GM21515 (cell line): ENCODE data around the gene TGFB1I1.
"Not testable (repeated sequence)": the region's sequence is repeated elsewhere in the genome, so short reads cannot be mapped to it uniquely, and the experiment has no call there.

Experiments used
- ATAC-seq: cut with Tn5 transposase; IDR thresholded peaks from one replicate; pipeline ENCODE4 v1.9.1; 2021; ENCODE audit not compliant: unreplicated experiment

The TGFB1I1 gene

DNA sequence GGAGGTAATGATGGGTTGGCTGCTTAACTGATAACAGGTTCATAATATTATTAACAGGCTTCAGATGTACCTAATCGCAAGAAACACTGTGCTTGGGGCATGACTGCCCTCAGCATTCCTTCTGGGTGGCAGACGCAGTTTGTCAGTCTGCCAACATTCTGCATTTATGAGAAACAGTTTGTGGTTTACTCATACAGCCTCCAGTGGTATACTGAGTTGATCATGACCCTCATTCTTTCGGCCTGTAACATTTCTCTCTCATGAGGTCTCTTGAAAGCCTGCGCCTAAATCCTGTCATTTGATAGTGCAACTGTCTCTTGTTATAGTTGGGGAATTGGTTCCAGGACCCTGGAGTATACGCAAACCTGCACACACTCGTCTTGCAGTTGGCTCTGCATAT, 41.2 kb downstream of the TGFB1I1 start:
- ATAC-seq: no peak

- ATAC-seq: no peak
Observed at GRCh38 chr16:31513884-31514283, 41.9 kb downstream of the TGFB1I1 start.

DNA sequence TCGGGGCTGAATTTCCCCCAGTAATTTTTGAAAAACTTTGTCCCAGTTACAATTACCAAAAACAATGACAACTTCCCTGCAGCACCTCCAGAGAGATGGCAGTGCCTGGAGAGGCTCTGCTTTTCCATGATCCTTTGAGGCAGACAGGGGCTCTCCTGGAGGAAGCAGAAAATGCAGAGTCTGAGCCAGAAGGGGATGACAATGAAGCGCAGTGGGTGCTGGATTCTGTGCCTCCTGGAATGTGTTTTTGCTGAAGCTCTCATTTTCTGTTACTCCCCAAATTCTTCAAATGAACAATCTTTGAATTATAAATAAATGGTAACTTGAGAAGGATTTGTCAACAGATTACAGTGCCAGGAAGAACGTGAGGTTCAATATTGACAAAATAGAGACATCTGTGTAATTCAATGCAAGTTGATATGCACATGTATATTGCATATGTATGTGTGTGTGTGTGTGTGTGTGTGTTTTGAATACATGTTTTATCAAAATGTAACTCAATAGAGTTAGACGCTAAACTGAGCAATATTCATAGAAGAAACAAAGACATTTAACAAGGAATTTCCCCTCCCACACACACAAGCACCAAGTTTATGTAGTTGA, 45.9 kb downstream of the TGFB1I1 start:
- ATAC-seq: no peak

- no peak for ATAC-seq
Observed at GRCh38 chr16:31519759-31520431, 47.9 kb downstream of the TGFB1I1 start.

DNA sequence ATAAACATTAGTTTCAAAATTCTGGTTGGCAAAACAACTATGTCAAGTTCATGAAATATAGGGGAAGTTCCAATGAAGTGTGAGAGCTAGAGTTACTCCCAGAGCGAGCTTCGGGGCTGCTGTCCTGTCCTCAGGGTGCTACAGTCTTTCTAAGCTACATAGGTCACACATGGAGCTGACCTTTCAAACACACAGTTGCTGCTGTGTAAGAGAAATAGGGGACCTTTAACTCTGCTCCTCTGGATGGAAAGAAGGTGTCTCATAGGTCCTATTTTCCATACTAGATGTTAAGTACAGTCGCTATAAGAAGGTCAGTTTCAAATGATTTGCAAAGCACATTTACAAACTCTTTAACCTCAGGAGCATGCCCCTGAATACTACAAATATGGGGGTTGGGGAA, 49.4 kb downstream of the TGFB1I1 start:
- ATAC-seq: no peak

DNA sequence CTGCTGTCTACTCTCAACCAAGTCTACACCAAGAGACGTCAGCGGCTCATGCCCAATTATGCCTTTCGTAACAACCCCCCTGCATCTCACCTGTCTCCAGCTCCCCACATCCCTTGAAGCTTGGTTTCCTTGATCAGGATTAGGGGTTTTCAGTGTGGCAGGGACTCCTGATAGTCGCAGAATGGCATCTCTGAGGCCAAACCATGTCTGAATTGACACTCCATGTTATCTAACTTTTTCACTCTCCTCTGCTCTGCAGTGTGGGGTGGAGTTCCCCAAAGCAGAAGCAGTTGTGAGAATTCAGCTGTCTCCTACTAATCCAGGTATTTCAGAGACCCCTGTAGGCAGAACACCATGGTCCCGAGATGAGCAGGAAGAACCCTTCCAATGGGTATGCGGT, 50.1 kb downstream of the TGFB1I1 start:
- ATAC-seq: no peak

- not testable (repeated sequence) for ATAC-seq
Observed at GRCh38 chr16:31523768-31524167, 51.8 kb downstream of the TGFB1I1 start.

DNA sequence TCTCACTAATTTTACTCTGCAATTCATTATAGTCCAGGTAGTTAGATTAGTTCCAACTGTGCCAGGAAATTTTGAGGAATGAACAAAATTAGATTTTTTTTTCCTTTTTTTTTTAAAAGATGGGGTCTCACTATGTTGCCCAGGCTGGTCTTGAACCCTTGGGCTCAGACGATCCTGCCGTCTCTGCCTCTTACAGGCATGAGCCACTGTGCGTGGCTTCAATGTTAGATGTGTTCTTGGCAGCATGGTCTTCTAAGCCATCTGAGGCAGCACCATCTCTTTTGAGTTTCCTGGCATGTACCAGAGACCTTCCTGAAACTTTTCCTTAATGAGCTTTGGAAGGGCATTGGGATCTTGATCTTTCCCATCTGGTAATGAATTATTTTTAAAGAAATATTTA, 53.2 kb downstream of the TGFB1I1 start:
- no peak for ATAC-seq
